Prostate gland (tissue), 2 donors: ENCODE measurements around the gene RANBP9. TPM values are rescaled to one million over a fixed set of nuclear protein-coding genes. Genes with fewer than 3 reads are reported as not detected.

Experiments used
- DNase-seq: peaks from one replicate; pipeline ENCODE4 v3.0.0-alpha.2; 2019; ENCODE audit warnings: low spot score
- H3K27ac ChIP-seq, 2 donors: fragments of 200-600 bp; sonication (generic); 2 replicates each; pipeline ENCODE4 v1.5.1; 2017 to 2019
- H3K27me3 ChIP-seq: fragments of 200-600 bp; sonication (generic); replicated peaks from 2 replicates; pipeline ENCODE4 v1.5.1; 2019; ENCODE audit not compliant: insufficient read depth
- H3K36me3 ChIP-seq, 2 donors: fragments of 200-600 bp; sonication (generic); 1 replicate in 1 of 2; 2 replicates in 1 of 2; pipeline versions ENCODE4 v1.5.1 to v1.8.1; 2017 to 2019
- H3K4me1 ChIP-seq: fragments of 200-600 bp; sonication (generic); replicated peaks from 2 replicates; pipeline ENCODE4 v1.5.1; 2019
- H3K4me3 ChIP-seq, 2 donors: fragments of 200-600 bp; sonication (generic); 2 replicates each; pipeline ENCODE4 v1.5.1; 2017 to 2019
- H3K9me3 ChIP-seq: fragments of 200-600 bp; sonication (generic); 2 replicates; pipeline ENCODE4 v1.5.1; 2017
- CTCF ChIP-seq, 4 experiments: fragments of 200-600 bp in 2 of 4; fragments of 450-650 bp in 2 of 4; sonication (generic) in 2 of 4; IDR thresholded peaks; 1 replicate in 3 of 4; 2 replicates in 1 of 4; pipeline ENCODE4 v1.5.1; 2016 to 2019; ENCODE audit warnings: antibody characterized with exemption in 4 of 4, mild to moderate bottlenecking in 2 of 4, moderate library complexity in 2 of 4
- POLR2A ChIP-seq: fragments of 450-650 bp; IDR thresholded peaks from one replicate; pipeline ENCODE4 v1.6.1; 2016; ENCODE audit warnings: antibody characterized with exemption, mild to moderate bottlenecking
- POLR2AphosphoS5 ChIP-seq: sonication (generic); formaldehyde crosslinking; IDR thresholded peaks from one replicate; pipeline ENCODE4 v1.6.1; 2017; ENCODE audit warnings: antibody characterized with exemption
- WGBS: methylation state at CpG from one replicate; pipeline ENCODE4 v1.1.5; 2018; 5-methylcytosine and 5-hydroxymethylcytosine counted together
- intact Hi-C: fragments of 100-400 bp; cut with DNase I; formaldehyde crosslinking; loops from one replicate; pipeline ENCODE4 v1.14.2; 2022
- total RNA-seq, 2 donors: library from RNA; depleted of rRNA; stranded (reverse); fragments of >200 nt; gene quantifications; one replicate each; pipeline ENCODE4 v1.1.0, GENCODE V29; 2016

RANBP9 gene
- total RNA-seq, 2 donors from 2014 or later = 37.8 to 59.0 TPM

GRCh38 chr6:13669476-13669875, 42.2 kb downstream of the RANBP9 start:
- Histone ChIP-seq H3K27ac (no peak overlapping the region), H3K36me3 (no peaks in the 10 kb centered on the region), H3K9me3 (no peaks in the 10 kb centered on the region), H3K4me3 (no peak overlapping the region), H3K4me1 (no peaks in the 10 kb centered on the region), H3K27me3 (no peaks in the 10 kb centered on the region)
- intact Hi-C loops = no loop called here
- WGBS = 96% methylated on average over 5 of the region's 5 CpGs
- no peak for DNase-seq
- TF ChIP-seq CTCF (IDR thresholded peaks at IDR 0.05) = no peak
- TF ChIP-seq POLR2AphosphoS5 = no peak
- no peak for TF ChIP-seq POLR2A

- Histone ChIP-seq H3K4me3 (no peak overlapping the region), H3K4me1 (no peaks in the 10 kb centered on the region), H3K9me3 (no peaks in the 10 kb centered on the region), H3K27me3 (no peaks in the 10 kb centered on the region), H3K27ac (no peak overlapping the region), H3K36me3 (no peaks in the 10 kb centered on the region)
- intact Hi-C loops = no loop called here
- no peak for TF ChIP-seq POLR2A
- no peak for TF ChIP-seq CTCF (IDR thresholded peaks at IDR 0.05)
- no peak for TF ChIP-seq POLR2AphosphoS5
- no peak for DNase-seq
- 88% methylated on average over 2 of the region's 2 CpGs for WGBS
Observed at GRCh38 chr6:13668291-13668928, 43.2 kb downstream of the RANBP9 start.

DNA sequence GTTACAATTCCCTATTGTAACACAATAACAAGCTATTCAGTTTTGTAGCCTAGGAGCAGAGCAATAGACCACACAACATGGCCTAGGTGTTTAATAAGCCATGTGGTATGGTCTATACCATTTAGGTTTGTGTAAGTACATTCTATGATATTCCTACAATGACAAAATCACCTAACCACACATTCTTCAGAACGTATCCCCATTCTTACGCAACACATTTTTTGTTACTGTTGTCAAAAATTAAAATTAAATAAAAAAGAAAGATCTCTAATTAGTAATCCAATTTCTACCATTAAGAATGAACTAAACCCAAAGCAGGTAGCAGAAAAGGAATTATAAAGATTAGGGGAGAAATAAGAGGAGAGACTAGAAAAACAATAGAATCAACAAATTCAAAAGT, 44.0 kb downstream of the RANBP9 start:
- Histone ChIP-seq H3K9me3 (no peaks in the 10 kb centered on the region), H3K4me1 (no peaks in the 10 kb centered on the region), H3K4me3 (no peak overlapping the region), H3K27me3 (no peaks in the 10 kb centered on the region), H3K27ac (no peak overlapping the region), H3K36me3 (no peaks in the 10 kb centered on the region)
- intact Hi-C loops = no loop called here
- 93% methylated on average over 2 of the region's 2 CpGs for WGBS
- no peak for DNase-seq
- TF ChIP-seq CTCF (IDR thresholded peaks at IDR 0.05) (no peak), POLR2AphosphoS5 (no peak), POLR2A (no peak)

- intact Hi-C loops = no loop called here
- 84% methylated on average over 8 of the region's 8 CpGs for WGBS
- Histone ChIP-seq H3K9me3 (no peaks in the 10 kb centered on the region), H3K4me3 (no peak overlapping the region), H3K27ac (no peak overlapping the region), H3K4me1 (no peaks in the 10 kb centered on the region), H3K27me3 (no peaks in the 10 kb centered on the region), H3K36me3 (no peaks in the 10 kb centered on the region)
- TF ChIP-seq POLR2AphosphoS5 (no peak), POLR2A (no peak), CTCF (IDR thresholded peaks at IDR 0.05) (no peak)
- no peak for DNase-seq
Observed at GRCh38 chr6:13666194-13667105, 45.2 kb downstream of the RANBP9 start.
